Activated CD4-positive, alpha-beta T cell treated with anti-CD3 and anti-CD28 coated beads, Interleukin-2, amount 50 U/mL, for 24 hours (primary cell): ENCODE data around the gene ZNF124.
"Not testable (repeated sequence)": the region's sequence is repeated elsewhere in the genome, so short reads cannot be mapped to it uniquely, and the experiment has no call there.

Experiments used
- DNase-seq, 2 donors: peaks; one replicate each; pipeline ENCODE4 v3.0.0-alpha.2; 2020; ENCODE audit warnings: low read depth in 1 of 2, low spot score in 1 of 2

The ZNF124 gene

DNA sequence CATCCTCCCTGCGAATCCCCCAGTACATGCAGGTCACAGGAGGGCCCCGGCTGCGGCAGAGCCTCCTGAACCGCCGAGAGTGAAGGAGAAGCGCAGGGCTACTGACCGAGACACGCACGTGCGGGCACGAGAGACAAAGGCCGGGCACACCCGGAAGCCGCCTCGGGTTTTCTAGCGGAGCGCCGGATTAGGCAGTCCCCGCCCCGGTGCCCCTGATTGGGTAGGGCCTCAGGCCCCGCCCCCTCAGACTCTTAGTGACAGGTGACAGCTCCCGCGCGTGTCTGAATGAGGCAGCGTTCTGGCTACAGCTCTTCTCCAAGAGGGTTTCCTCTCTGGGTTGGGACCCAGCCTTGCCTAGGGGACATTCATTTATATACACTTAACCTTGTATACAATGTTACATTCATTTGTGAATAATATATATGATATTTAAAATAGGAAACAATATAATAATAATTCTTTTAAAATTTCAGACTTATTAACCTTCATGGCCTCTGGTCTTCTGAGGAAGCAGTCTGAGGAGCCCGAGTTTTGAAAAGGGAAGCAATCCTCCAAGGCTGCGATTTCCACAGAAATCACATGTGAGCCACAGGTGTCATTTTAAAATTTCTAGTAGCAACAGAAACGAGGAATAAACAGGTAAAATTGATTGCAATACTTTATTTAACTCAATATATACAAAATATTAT lies at the start of gene ZNF124:
Gene ZNF124 (minus strand): TSS at position 146 of the 689 bp plus-strand sequence. CDS start 143 bp downstream, at position 3.
- not testable (repeated sequence) for DNase-seq

DNA sequence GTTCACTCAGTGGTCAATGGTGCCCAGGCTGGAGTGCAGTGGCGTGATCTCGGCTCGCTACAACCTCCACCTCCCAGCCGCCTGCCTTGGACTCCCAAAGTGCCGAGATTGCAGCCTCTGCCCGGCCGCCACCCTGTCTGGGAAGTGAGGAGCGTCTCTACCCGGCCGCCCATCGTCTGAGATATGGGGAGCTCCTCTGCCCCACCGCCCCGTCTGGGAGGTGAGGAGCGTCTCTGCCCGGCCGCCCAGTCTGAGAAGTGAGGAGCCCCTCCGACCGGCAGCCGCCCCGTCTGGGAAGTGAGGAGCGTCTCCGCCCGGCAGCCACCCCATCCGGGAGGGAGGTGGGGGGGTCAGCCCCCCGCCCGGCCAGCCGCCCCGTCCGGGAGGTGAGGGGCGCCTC lies 48.5 kb upstream of the ZNF124 start:
- DNase-seq, result not testable (repeated sequence)

DNA sequence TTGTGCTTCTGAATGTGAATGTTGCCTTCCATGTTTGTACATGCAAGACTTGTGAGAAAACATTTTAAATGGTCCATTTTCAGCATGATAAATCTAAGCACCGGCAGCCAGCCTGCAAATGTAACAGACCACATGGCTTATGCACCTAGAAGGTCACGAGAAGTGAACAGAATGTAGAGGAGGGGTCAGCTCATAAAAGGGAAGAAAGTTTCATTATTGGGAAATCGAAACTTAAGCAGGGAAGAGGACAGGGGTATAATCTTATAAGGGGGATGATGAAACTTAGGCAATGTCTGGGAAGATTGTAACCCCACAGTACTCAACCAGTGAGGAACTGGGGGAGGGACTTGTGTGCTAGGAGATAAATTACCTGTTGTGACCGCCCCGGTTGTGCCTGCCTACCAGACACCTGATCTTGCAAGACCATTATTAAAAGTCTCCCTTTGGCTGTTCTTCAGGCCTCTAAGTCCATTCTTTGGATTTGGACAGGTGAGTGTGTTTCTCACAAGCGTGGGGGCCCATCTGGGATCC lies 46.4 kb upstream of the ZNF124 start:
- no peak for DNase-seq

DNA sequence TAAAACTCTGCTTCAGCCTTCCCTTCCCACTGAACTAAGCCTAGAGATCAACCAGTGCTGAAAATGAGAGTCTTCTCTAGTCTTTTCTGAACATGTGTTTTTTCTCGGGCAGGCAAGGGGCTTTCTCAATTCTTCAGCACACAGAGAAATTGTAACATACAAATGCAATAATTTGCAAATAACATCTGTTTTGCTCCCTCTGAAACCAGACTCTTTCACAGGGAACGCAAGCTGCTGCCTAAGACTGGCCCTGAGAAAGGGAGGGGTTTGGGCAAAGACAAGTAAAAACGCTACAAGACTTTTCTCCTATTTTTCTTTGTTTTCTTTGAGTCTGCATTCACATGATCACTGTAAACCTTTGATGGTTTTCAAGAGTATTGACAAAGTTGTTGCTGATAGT lies 44.4 kb upstream of the ZNF124 start:
- no peak for DNase-seq

DNA sequence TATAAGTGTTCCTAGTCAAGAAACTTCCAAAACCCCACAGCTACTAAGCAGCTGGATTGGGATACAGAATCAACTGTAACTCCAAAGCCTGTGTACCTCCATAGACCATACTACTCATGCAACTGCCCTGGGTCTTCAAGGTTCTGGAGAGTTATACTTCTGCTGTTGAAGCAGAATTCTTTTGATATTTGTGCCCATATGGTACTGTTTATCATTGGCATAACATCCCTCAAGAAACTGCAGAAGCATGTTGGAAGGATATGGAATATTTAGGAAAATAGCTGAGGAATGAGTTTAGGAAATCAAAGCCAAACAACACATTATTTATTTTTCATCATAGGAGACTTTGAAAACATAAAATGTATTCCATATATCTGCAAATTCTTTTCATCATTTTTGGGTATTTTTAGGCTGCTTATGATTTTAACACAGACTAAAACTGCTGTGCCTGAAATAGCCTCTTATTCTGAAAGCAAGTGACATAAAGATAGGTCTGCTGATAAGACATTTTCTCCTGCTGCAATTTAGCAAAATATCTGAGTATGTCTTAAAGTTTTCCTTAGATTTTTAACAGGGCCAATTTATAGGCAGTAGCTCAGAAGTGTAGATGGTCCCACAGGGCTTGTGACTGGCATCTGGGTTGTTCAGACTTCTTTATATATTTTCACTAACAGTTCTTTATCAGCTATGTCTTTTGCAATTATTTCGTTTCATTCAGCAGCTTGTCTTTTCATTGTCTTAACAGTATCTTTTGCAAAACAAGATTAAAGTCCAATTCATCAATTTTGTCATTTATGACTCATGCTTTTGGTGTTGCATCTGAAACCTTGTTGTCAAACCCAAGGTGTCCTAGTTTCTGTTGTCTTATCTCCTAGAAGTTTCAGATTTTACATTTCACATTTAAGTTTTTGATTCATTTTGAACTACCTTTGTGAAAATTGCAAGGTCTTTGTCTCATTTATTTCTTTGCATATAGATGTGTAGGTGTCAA lies 41.1 kb upstream of the ZNF124 start:
- DNase-seq, result no peak

DNA sequence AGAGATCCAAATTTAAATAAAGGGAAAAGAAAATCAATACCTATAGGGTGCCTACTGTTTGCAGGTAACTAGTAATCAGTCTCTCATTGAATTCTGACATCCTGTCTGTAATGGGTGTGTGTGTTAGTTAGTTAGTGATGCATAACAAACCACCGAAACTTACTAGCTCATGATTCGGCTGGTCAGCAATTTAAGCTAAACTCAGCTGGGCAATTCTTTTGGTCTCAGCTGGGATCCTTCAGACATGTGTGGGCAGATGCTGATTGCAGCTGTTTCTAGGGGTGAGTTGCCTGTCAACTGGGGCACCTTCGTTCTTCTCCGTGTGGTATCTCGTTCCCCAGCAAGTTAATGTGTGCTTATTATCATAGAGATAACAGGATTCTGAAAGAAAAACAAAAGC lies 40.2 kb upstream of the ZNF124 start:
- no peak for DNase-seq

DNA sequence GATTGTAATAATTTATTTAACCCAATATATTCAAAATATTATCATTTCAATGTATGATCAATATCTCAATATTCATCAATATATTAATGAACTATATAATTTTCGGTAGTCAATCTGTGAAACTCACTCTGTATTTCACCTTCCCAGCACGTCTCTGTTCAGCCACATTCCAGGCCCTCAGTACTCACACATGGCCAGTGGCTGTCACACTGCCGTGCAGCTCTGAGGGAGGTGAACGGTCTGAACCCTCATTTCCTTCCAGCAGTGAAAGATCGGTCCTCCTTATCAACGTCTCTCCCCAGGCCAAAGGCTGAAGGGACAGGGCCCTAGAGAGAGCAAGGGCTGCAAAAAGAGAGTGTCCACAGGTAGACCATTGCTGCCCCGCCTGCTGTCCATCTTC lies 39.5 kb upstream of the ZNF124 start:
- no peak for DNase-seq

DNA sequence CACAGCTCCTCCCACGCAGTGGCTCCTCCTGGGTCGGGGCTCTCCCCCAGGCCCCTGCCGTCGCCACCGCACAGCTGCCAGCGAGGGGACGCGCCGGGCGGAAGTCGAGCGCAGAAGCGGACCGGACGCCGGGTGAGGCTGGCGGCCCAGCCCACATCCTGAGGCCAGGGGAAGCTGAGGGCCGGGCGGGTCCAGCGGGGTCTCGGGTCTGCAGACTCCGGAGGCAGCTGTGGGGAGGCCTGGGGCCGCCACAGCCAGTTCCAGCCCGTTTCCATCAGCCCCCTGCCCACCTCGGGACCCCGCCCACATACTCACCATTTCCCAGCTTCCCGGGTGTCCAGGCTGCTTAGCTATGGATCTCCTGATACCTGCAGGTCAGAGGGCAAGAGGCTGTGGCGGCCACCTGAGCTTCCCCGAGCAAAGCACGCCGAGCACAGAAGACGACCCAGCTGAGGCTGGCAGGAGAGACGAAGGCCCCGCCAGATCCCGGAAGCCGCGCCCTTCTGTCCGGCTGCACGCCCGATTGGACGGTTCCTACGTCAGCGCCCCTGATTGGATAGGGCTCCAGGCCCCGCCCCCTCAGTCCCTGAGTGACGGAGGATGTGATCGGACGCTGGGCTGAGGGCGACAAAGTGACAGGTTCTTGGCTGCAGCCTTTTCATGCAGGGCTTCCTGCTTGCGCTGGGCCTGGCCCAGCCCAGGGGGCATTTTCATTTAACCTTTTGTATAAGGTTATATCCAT lies 38.7 kb upstream of the ZNF124 start:
- DNase-seq, result peak; percentile 86 to 93

DNA sequence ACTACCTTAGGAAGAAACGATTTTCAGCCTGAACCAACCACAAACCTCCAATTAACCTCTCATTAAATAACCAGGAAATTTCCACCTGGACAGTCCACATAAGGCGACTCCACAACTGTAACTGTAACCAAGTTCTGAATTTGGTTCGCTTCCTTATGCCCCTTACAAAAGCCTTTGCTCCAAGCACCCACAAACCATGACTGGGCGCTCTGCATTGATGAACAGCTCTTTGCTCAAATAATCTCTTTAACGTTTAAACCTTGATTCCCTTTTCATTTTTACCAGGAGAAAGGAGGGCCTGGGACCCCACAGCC lies 38.2 kb upstream of the ZNF124 start:
- no peak for DNase-seq

DNA sequence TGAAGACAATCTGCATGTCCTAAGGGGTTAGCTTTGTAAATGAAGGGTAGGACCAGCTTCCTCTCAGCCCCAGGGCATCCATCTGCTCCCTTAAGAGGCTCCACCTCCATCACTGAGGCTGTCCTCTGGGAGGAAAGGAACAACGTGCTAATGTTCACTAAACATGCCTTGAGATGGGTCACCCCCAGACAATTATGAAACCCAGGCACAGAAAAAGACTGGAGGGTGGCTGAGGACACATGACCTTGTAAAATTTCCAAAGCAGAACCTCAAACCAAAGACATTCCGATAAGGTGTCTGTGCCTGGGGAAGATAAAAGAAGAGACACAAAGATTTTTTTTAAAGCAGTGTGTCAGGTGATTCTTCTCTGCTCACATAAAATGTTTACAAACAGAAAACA lies 37.6 kb upstream of the ZNF124 start:
- no peak for DNase-seq

DNA sequence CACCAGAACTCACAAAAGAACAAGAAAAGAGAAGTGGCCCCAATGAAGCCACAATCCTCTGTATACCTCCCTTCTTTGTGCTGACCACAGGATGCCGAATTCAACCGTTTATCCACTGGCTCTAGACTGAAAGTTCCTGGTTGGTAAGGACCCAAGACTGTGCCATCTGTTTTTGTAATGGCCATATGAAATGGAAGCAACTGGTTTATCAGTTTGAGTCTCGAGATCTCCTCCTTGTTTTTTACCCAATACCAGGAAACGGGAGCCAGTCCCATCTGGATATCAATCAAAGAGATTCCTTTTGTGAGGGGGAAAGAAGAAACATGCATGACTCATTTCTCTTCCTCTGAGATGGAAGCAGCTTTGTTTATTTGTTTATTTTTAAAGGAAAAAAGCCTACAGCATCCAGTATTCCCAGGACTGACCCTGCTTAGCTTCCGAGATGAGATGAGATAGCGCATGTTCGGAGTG lies 32.4 kb upstream of the ZNF124 start:
- DNase-seq, result no peak

DNA sequence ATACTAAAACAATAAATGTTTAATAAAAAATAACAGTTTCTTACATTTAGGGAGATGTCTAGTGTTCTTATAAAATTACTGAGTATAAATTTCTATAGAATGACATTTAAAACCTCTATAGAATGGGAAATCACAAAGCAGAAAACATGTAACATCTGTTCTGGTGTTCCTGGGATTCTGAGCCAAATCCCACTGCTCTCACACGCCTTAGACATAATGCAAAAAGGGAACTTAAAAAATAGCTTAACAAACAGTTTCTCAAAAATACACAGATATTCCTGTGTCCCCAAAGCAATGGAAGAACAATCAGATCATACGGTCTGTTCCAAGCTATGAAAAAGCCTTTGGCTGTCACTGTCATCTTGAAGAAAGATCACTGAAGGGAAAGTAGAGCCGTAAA lies 27.0 kb upstream of the ZNF124 start:
- no peak for DNase-seq

DNA sequence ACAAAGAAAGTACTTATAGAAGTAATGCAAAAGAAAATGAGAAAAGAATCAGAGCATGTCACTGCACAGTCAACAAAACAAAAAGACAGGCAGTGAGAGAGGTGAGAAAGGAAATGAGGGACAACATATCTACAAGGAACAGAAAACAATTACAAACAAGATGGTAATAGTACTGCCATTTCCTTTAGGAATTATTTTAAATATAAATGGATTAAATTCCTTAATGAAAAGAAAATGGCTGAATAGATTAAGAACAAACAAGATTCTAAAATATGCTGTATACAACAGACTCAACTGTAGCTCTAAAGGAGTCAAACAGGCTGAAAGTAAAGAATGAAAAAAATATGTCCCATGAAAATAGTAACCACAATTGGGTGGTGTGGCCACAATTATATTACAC lies 22.1 kb upstream of the ZNF124 start:
- no peak for DNase-seq

DNA sequence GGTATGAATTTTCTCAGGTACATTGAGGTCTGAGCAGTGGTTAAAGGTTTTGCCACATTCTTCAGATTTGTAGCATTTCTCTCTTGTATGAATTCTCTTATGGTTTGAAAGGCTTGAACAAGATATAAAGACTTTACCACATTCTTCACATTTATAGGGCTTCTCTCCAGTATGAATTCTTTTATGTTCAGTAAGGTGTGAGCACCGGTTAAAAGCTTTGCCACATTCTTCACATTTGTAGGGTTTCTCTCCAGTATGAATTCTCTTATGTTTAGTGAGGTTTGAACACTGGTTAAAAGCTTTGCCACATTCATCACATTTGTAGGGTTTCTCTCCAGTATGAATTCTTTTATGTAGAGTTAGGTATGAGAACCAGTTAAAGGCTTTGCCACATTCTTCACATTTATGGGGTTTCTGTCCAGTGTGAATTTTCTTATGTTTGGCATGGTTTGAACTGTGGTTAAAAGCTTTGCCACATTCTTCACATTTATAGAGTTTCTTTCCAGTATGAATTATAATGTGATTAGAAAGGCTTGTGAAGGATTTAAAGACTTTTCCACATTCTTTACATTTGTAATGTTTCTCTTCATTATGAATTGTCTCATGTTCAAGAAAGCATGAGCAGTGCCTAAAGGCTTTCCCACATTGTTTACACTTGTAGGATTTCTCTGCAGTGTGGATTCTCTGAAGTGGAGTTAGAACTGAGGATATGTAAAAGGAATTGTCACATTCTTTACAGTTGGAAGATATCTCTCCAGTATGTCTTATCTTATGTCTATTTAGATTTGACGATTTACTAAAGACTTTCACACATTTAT lies 18.4 kb upstream of the ZNF124 start:
- DNase-seq, result no peak

DNA sequence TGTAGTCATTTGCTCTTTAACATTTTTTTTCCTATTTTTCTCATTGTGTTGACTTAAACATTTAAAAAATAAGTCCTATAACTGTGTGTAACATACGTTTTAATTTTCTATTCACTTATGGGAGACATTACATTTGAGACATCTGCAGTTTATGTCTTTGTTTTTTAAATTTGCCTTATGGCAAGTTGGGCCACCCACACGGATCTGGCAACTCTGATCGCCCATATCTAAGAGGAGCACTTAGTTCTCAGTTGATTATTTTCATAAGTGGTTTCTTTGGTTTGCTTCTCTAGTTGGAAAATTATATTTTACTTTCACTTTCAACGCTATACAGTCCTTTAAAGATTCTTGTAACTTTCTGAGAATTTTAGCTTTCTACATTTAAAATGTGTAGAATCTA lies 13.8 kb upstream of the ZNF124 start:
- no peak for DNase-seq

DNA sequence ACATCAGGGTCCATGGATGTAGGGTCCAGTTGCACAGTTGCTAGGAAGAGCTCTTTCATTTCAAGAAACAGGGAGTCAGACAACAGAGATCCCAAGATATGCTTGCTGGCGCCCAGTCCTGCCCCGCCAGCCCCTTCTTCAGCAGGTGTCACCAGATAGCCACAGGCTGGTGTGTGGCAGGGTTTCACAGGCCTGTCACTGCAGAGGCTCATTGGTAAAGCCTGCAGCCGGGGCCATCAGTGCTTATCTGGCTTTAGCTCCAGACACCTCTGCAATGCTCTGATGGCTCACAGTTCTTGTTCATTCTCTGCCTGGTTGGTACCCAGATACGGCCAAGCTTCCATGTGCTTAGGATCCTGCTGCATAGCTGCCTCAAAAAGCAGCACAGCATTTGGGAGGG lies 12.4 kb upstream of the ZNF124 start:
- no peak for DNase-seq

DNA sequence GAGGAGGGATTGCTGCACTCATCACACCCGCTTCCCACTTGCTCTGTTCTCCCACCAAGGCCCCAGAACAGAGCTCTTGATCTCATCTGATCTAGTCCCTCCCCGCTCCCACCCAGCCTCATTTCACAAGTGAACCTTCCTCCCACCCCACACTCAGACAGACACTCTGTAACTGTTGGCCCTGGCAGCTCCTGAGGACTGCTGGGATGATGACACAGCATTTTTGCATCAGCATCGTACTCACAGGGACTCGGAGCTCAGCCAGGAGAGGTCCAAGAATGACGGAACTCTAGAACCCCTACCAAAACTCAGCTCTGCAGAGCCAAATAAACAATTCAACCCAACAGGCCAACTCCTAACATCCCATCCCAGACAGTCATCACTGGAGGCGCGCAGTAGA lies 11.2 kb upstream of the ZNF124 start:
- DNase-seq, result no peak

DNA sequence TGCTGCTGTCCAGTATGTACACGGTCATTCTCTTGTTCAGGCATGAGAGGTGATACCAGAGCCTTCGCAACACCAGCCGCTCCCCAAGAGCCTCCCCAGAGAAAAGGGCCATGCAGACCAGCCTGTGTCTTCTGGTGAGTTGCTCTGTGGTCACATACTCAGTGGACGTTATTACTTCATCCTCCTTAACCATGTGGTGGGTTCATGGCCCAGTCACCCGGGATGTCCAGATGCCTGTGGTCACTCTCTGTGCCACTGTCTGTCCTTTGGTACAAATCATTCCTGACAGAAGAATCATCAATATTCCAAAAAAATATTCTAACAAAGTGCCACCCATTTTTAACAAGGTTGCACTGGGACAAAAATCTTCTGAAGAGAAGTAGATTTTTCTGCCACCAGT lies 8.8 kb upstream of the ZNF124 start:
- DNase-seq, result no peak

DNA sequence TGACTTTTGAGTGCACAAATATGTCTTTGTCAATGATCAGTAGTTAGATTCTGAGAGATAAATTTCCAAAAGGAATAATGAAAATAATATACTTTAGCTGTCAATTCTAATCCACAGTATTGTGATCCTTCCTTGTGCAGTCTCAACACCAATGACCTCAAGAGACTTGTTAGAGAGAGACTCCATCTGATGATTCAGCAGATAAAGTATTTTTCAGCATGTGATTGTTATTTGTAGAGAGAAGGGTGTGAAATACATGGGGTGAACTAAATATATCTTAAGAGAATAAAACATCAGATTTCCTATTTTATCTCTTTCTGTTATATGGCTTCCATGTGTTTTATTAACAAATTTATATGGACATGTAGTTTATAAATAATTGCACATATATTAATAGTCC lies 5.9 kb upstream of the ZNF124 start:
- no peak for DNase-seq

DNA sequence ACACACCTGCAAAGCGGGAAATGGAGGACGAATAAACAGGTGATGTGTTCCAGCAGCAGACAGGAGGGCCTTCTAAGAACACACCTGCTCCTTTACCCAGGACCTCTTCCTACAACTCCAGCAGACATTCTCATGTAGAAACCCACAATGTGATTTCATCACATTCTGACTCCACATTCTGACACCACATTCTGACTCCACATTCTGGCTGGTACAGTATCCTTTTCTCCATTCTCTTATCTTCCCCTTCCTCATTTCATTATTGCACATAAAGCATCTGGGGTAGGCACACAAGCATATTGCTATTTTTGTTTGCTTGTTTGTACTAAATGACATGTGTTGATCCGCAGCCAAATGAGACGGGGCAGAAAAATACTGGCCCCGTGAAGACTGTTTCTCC lies 3.6 kb upstream of the ZNF124 start:
- no peak for DNase-seq

DNA sequence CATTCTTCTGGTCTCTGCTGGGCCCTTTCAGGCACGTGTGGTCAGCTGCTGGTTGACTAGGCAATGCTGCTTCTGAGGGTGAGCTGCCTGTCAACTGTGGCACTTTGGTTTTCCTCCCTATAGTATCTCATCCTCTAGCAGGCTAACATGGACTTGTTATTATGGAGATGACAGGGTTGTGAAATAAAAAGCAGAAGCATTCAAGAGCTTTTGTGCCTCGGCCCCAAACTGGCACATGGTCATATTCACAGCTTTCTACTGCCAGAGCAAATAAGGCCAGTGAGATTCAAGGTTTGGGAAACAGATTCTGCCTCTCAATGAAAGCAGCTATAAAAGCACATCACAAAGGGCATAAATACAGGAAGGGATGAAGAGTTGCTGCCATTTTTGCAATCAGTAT lies 1.6 kb upstream of the ZNF124 start:
- no peak for DNase-seq
